ENCODE measurements around the gene DOHH.
"Not testable (repeated sequence)": the region's sequence is repeated elsewhere in the genome, so short reads cannot be mapped to it uniquely, and the experiment has no call there.

The DOHH gene

DNA sequence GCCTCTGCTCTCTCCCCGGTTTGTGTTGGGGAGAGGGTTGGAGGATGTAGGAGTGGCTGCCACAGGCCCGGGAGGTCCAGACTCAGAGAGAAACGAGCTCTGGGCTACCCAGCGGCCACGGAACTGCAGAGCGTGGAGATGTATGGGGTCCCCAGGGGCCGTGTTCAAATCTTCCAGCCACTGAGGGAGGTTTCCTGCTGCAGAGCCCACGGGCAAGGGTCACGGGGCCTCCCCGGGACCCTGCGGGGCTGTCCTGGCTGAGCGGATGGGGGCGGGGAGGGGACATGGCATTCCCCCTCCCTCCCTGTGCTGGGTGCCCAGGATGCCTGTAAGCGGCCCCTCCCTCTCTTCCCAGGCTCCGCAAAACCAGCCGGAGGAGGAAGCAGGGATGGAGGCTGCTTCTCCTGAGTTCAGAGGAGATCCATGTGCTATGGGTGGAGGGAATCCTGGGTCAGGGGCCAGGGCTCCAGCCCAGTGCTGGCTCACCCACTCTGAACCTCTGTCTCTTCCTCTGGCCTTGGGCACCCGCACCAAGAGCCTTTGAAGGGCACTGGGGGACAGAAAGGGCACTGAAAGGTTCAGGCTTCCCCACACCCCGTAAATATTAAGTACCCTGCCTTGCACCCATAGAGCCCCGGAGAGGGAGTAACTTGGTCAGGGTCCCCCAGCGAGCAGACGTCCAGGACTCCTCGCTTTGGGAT lies 42.8 kb downstream of the DOHH start:
- H3K27ac ChIP-seq = no peak overlapping the region

DNA sequence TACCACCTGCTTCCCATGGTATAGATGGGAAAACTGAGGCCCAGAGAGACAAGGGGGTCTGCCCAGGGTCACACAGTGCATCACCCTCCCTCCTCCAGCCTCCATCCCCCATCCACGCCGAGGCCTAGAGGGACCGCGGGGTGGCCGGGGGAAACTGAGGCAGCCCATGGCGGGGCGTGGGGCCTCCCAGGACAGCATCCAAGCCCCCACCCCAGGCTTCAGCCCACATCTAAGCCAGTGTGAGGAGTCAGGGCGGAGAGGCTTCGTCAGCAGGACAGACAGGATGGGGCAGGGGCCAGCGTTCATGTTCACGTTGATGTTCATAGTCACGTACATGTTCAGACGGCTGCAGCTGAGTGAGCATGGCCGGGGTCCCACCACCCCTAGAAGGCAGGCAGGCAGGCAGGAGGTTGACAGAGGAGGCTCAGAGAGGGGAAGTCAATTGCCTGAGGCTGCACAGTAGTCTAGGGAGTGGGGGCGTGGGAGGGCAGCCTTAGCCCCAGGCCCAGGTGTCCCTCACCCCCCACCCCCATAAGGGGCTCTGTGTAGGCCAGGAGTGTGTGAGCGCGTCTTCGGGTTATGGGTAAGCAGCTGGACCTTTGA lies 43.4 kb downstream of the DOHH start:
- no peak for TF ChIP-seq ZFX (IDR thresholded peaks at IDR 0.05)
- TF ChIP-seq, protein P1, sequence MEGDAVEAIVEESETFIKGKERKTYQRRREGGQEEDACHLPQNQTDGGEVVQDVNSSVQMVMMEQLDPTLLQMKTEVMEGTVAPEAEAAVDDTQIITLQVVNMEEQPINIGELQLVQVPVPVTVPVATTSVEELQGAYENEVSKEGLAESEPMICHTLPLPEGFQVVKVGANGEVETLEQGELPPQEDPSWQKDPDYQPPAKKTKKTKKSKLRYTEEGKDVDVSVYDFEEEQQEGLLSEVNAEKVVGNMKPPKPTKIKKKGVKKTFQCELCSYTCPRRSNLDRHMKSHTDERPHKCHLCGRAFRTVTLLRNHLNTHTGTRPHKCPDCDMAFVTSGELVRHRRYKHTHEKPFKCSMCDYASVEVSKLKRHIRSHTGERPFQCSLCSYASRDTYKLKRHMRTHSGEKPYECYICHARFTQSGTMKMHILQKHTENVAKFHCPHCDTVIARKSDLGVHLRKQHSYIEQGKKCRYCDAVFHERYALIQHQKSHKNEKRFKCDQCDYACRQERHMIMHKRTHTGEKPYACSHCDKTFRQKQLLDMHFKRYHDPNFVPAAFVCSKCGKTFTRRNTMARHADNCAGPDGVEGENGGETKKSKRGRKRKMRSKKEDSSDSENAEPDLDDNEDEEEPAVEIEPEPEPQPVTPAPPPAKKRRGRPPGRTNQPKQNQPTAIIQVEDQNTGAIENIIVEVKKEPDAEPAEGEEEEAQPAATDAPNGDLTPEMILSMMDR (conservative IDR thresholded peaks at IDR 0.05) = no peak
- no peak overlapping the region for H3K27ac ChIP-seq

More for the DNA sequence above, 42.8 kb downstream of the DOHH start:
- TF ChIP-seq ZFX (IDR thresholded peaks at IDR 0.05) = no peak
- TF ChIP-seq, protein P1 (conservative IDR thresholded peaks at IDR 0.05) = no peak

DNA sequence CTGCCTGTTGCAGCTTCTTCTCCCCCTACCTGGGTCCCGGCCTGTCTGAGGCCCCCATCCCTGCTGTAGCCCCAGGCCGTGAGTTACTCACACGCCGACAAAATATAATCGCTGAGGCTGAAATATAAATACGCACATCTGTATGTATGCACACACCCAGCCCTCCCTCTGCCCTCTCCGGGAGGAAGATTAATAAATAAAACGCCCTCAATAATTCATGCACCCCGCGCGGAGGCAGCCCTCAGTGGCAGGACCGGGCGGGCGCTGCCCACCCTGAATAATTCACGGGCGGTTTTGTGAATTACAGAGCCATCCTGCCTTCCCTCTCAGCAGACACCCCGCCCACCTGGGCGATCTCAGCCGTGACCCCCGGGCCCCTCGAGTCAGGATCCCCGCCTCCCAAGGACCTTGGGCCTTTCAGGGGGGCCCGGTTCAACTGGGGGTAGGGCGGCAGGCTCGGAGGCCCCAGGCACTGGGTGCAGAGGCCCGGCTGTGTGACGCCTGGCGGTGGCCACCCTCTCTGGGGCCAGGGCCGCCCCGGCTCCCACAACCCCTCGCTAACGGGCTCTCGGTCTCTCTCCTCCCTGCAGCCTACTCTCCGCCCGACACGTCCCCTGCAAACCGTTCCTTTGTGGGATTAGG lies 44.4 kb downstream of the DOHH start:
- TF ChIP-seq ZFX (IDR thresholded peaks at IDR 0.05) = no peak
- TF ChIP-seq, protein P1 (conservative IDR thresholded peaks at IDR 0.05) = no peak
- H3K27ac ChIP-seq = no peak overlapping the region

DNA sequence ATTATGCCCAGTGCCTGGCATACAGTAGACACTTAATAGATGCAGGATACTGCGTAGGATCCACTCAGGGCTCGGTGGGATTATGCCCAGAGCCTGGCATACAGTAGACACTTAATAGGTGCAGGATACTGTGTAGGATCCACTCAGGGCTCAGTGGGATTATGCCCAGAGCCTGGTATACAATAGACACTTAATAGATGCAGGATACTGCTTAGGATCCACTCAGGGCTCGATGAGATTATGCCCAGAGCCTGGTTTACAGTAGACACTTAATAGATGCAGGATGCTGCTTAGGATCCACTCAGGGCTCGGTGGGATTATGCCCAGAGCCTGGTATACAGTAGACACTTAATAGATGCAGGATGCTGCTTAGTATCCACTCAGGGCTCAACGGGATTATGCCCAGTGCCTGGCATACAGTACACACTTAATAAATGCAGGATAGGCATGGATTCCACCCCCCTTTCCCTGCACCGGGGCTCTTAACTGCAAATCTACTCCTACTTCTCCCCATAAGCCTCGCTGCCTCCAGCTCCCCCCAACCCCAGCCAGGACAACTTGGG lies 45.0 kb downstream of the DOHH start:
- TF ChIP-seq, protein P1 (conservative IDR thresholded peaks at IDR 0.05) = no peak
- no peak for TF ChIP-seq ZFX (IDR thresholded peaks at IDR 0.05)
- H3K27ac ChIP-seq = no peak overlapping the region

DNA sequence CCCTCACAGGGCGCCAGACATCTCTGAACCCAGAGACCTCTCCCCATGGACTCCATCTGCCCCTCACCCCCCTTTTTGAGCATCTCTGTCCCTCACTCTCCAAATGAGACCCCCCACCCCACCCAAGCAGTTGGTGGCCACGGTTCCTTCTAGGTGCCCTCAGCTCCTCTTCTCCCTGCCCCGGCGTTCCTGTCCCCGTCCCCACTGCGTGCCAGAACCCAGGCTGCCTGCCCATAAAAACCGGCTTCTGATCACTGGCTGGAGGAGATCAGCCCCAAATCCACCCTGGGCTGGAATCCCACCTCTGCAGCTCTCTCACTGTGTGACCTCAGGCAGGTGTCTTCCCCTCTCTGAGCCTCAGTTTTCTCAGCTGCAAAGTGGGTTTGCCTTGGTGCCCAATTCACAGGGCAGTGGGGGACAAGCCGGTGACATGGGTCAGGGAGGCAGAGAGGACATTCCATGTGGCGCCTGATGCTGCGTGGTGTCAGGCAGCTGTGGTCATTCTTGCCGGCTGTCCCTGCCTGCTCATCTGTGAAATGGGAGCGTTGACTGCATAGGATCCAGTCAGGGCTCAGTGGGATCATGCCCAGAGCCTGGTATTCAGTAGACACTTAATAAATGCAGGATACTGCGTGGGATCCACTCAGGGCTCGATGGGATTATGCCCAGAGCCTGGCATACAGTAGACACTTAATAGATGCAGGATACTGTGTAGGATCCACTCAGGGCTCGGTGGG lies 45.6 kb downstream of the DOHH start:
- TF ChIP-seq ZFX (IDR thresholded peaks at IDR 0.05) = no peak
- TF ChIP-seq, protein P1 (conservative IDR thresholded peaks at IDR 0.05) = no peak
- H3K27ac ChIP-seq = no peak overlapping the region

DNA sequence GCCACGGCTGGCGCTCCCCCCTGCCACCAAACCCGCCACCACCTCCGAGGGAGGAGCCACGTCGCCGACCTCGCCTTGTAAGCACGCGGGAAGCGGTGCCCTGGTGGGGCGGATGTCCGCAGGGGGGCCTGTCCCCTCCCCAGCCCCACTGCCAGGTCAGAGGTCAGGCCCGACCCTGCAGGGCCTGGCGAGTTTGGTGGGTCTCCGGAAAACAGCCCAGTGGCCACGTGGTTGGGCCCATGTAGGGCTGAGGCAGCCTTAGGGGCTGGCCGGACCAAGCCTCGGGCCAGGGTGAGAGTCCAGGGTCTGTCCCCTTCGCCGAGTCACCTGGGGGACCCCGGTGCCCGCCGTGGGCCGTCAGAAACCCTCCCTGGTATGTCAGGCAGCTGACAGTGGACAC lies 46.6 kb downstream of the DOHH start:
- TF ChIP-seq, protein P1 (conservative IDR thresholded peaks at IDR 0.05) = no peak
- no peak for TF ChIP-seq ZFX (IDR thresholded peaks at IDR 0.05)
- no peak overlapping the region for H3K27ac ChIP-seq

DNA sequence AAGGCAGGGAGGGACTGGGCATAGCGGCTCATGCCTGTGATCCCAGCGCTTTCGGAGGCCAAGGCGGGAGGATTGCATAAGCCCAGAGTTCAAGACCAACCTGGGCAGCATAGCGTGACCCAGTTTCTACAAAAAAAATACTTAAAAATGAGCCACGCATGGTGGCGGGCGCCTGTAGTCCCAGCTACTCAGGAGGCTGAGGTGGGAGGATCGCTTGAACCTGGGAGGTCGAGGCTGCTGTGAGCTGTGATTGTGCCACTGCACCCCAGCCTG lies 47.6 kb downstream of the DOHH start:
- not testable (repeated sequence) for H3K27ac ChIP-seq

Measured in C4-2B (cell line).